ENCODE results near the gene CPXM2. TPM values are rescaled to one million over a fixed set of nuclear protein-coding genes. Genes with fewer than 3 reads are reported as not detected.

Gene CPXM2
- polyA plus RNA-seq, 3 donors, result not detected

- peaks cover 0 to 7% (median 4%) of the 10 kb centered on the region in 7 donors for H3K9me3 Mint-ChIP-seq
Observed at GRCh38 chr10:123751342-123752134, 140.1 kb downstream of the CPXM2 start.

GRCh38 chr10:123750901-123751300 lies 140.7 kb downstream of the CPXM2 start:
- Histone ChIP-seq H3K9ac (ENCODE audit: insufficient read depth, low read length, poor library complexity, severe bottlenecking) (no peak overlapping the region), H3K36me3 (replicated peaks in 1 of 2; ENCODE audit: control insufficient read depth in 1 of 2, insufficient read depth in 2 of 2, low read length in 2 of 2) (no peaks in the 10 kb centered on the region), H3K4me1 (ENCODE audit: control insufficient read depth in 1 of 2, insufficient read depth in 2 of 2, low read length in 2 of 2) (no peaks in the 10 kb centered on the region), H4K20me1 (ENCODE audit: insufficient read depth, low read length) (no peaks in the 10 kb centered on the region), H3K79me2 (ENCODE audit: insufficient read depth, low read length) (no peaks in the 10 kb centered on the region), H3K9me3 (replicated peaks in 1 of 2; ENCODE audit: control insufficient read depth in 1 of 2, insufficient read depth in 1 of 2, low read length in 2 of 2) (peaks cover 0 to 2% of the 10 kb centered on the region in 2 donors), H2AFZ (ENCODE audit: insufficient read depth, low read depth, low read length, poor library complexity, severe bottlenecking) (no peak overlapping the region), H3K27me3 (ENCODE audit: control insufficient read depth in 2 of 2, insufficient read depth in 2 of 2, low read length in 2 of 2) (no peaks in the 10 kb centered on the region), H3K4me3 (replicated peaks in 1 of 3; ENCODE audit: low read depth in 2 of 3, low read length in 3 of 3) (no peak overlapping the region), H3K4me2 (replicated peaks; ENCODE audit: extremely low read depth, low read length, poor library complexity, severe bottlenecking) (no peak overlapping the region), H3K27ac (ENCODE audit: low read depth in 1 of 2, low read length in 2 of 2) (no peak overlapping the region)
- peaks cover 0 to 7% (median 6%) of the 10 kb centered on the region in 3 donors for H3K27me3 Mint-ChIP-seq (ENCODE audit: low read depth in 3 of 3)
- no peak overlapping the region for H3K27ac Mint-ChIP-seq
- TF ChIP-seq CTCF (IDR thresholded peaks at IDR 0.05), result no peak
- no peaks in the 10 kb centered on the region for H3K4me1 Mint-ChIP-seq
- intact Hi-C loops (cut with micrococcal nuclease), result no loop called here
- no peak for DNase-seq
- WGBS (ENCODE audit: insufficient coverage), result 100% methylated on average over 7 of the region's 9 CpGs
- no peaks in the 10 kb centered on the region for H3K36me3 Mint-ChIP-seq
- H3K4me3 Mint-ChIP-seq, result no peak overlapping the region
- peaks cover 0 to 7% (median 4%) of the 10 kb centered on the region in 7 donors for H3K9me3 Mint-ChIP-seq

More at GRCh38 chr10:123751342-123752134, 140.1 kb downstream of the CPXM2 start:
- TF ChIP-seq CTCF (IDR thresholded peaks at IDR 0.05), result no peak
- Histone ChIP-seq H3K36me3 (replicated peaks in 1 of 2; ENCODE audit: control insufficient read depth in 1 of 2, insufficient read depth in 2 of 2, low read length in 2 of 2) (no peaks in the 10 kb centered on the region), H3K79me2 (ENCODE audit: insufficient read depth, low read length) (no peaks in the 10 kb centered on the region), H3K4me2 (replicated peaks; ENCODE audit: extremely low read depth, low read length, poor library complexity, severe bottlenecking) (no peak overlapping the region), H3K9me3 (replicated peaks in 1 of 2; ENCODE audit: control insufficient read depth in 1 of 2, insufficient read depth in 1 of 2, low read length in 2 of 2) (peaks cover 0 to 2% of the 10 kb centered on the region in 2 donors), H2AFZ (ENCODE audit: insufficient read depth, low read depth, low read length, poor library complexity, severe bottlenecking) (no peak overlapping the region), H3K9ac (ENCODE audit: insufficient read depth, low read length, poor library complexity, severe bottlenecking) (no peak overlapping the region), H3K4me3 (replicated peaks in 1 of 3; ENCODE audit: low read depth in 2 of 3, low read length in 3 of 3) (no peak overlapping the region), H3K27ac (ENCODE audit: low read depth in 1 of 2, low read length in 2 of 2) (no peak overlapping the region), H3K27me3 (ENCODE audit: control insufficient read depth in 2 of 2, insufficient read depth in 2 of 2, low read length in 2 of 2) (no peaks in the 10 kb centered on the region), H3K4me1 (ENCODE audit: control insufficient read depth in 1 of 2, insufficient read depth in 2 of 2, low read length in 2 of 2) (no peaks in the 10 kb centered on the region), H4K20me1 (ENCODE audit: insufficient read depth, low read length) (no peaks in the 10 kb centered on the region)
- intact Hi-C loops (cut with micrococcal nuclease), result no loop called here
- peaks cover under 1 to 7% (median 6%) of the 10 kb centered on the region in 3 donors for H3K27me3 Mint-ChIP-seq (ENCODE audit: low read depth in 3 of 3)
- no peak overlapping the region for H3K4me3 Mint-ChIP-seq
- H3K36me3 Mint-ChIP-seq, result no peaks in the 10 kb centered on the region
- WGBS (ENCODE audit: insufficient coverage), result 90% methylated on average over 4 of the region's 10 CpGs
- DNase-seq, result no peak
- no peak overlapping the region for H3K27ac Mint-ChIP-seq
- no peaks in the 10 kb centered on the region for H3K4me1 Mint-ChIP-seq
